Spinal cord (tissue), 10 donors: Measurements from ENCODE around the gene SCARF2. TPM values are rescaled to one million over a fixed set of nuclear protein-coding genes. Genes with fewer than 3 reads are reported as not detected.

Experiments used
- DNase-seq, 6 donors: peaks; one replicate each; pipeline versions ENCODE4 v3.0.0 to v3.0.0-alpha.2; 2013 to 2015; ENCODE audit warnings: low spot score in 6 of 6, low read depth in 4 of 6
- H3K27ac ChIP-seq: one replicate; pipeline ENCODE4 v1.5.1; 2013; ENCODE audit warnings: low read depth, low read length, control low read depth
- H3K27me3 ChIP-seq: one replicate; pipeline ENCODE4 v1.6.1; 2013; ENCODE audit warnings: low read length; ENCODE audit not compliant: control insufficient read depth, insufficient read depth
- H3K36me3 ChIP-seq: one replicate; pipeline ENCODE4 v1.6.1; 2013; ENCODE audit warnings: low read length; ENCODE audit not compliant: control insufficient read depth, insufficient read depth
- H3K4me1 ChIP-seq: one replicate; pipeline ENCODE4 v1.6.1; 2013; ENCODE audit warnings: low read length; ENCODE audit not compliant: control insufficient read depth, insufficient read depth
- H3K4me3 ChIP-seq: one replicate; pipeline ENCODE4 v1.5.1; 2013; ENCODE audit warnings: low read depth, low read length, control low read depth
- H3K9me3 ChIP-seq: one replicate; pipeline ENCODE4 v1.6.1; 2013; ENCODE audit warnings: low read length; ENCODE audit not compliant: control insufficient read depth, insufficient read depth
- WGBS: methylation state at CpG from one replicate; pipeline ENCODE4 v1.1.5; 2013; ENCODE audit warnings: missing lambda C conversion rate; ENCODE audit not compliant: insufficient coverage; 5-methylcytosine and 5-hydroxymethylcytosine counted together
- polyA plus RNA-seq, 2 donors: library from polyadenylated mRNA; unstranded; fragments of 120-200 nt; gene quantifications; one replicate each; pipeline ENCODE4 v1.2.1, GENCODE V29; 2013; ENCODE audit not compliant: insufficient read length in 2 of 2
- total RNA-seq, 2 donors: library from RNA; depleted of rRNA in 1 of 2; stranded (reverse); fragments of 120-200 nt in 1 of 2; fragments of >200 nt in 1 of 2; gene quantifications; one replicate each; pipeline versions ENCODE4 v1.2.3 to v1.2.4, GENCODE V29; 2013 to 2014
- donor health status: healthy.

The SCARF2 gene
- total and polyA plus RNA-seq, 4 donors: 5.7 to 21.8 (median 12.9) TPM

GRCh38 chr22:20435436-20436306 lies 2.0 kb downstream of the SCARF2 start:
- Histone ChIP-seq H3K9me3 (no peaks in the 10 kb centered on the region), H3K4me1 (peaks cover 53% of the 10 kb centered on the region), H3K27me3 (peaks cover 33% of the 10 kb centered on the region), H3K4me3 (peak overlapping the region; percentile 35), H3K27ac (no peak overlapping the region), H3K36me3 (peaks cover 24% of the 10 kb centered on the region)
- 65% methylated on average over 10 of the region's 11 CpGs for WGBS
- no peak for DNase-seq

- H3K36me3 ChIP-seq: peaks cover 20% of the 10 kb centered on the region
- DNase-seq: no peak
- H3K9me3 ChIP-seq: no peaks in the 10 kb centered on the region
- H3K27me3 ChIP-seq: peaks cover 42% of the 10 kb centered on the region
- 98% methylated on average over 3 of the region's 3 CpGs for WGBS
- no peak overlapping the region for H3K27ac ChIP-seq
- H3K4me3 ChIP-seq: no peak overlapping the region
- H3K4me1 ChIP-seq: peaks cover 62% of the 10 kb centered on the region
These were observed 2.9 kb downstream of the SCARF2 start for GRCh38 chr22:20434773-20435172.

DNA sequence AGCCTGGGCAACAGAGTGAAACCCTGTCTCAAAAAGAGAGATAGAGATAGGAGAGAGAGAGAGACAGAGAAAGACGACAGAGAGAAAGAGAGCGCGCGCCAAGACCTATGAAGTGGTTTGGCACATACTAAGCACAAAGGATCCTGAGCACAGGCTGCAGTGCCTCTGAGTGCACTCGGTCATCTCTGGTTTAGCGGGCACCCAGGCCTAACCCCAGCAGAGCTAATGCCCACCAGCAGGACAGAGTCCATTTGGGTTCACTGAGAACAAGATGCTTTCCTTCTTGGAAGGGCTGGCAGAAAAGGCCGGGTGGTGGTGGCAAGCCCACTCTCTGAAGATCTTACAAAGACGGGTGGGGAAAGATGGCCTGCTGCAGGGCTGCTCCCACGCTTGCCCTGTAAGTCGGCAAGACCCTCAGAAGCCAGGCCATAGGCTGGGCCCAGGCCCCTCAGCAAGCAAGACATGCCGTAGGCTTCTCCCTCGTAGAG lies 3.3 kb downstream of the SCARF2 start:
- Histone ChIP-seq H3K4me3 (no peak overlapping the region), H3K36me3 (peaks cover 20% of the 10 kb centered on the region), H3K27ac (no peak overlapping the region), H3K27me3 (peaks cover 46% of the 10 kb centered on the region), H3K4me1 (peaks cover 67% of the 10 kb centered on the region), H3K9me3 (no peaks in the 10 kb centered on the region)
- no peak for DNase-seq
- 93% methylated on average over 12 of the region's 12 CpGs for WGBS

- H3K9me3 ChIP-seq: no peaks in the 10 kb centered on the region
- peaks cover 67% of the 10 kb centered on the region for H3K4me1 ChIP-seq
- H3K4me3 ChIP-seq: no peak overlapping the region
- H3K27ac ChIP-seq: no peak overlapping the region
- peaks cover 47% of the 10 kb centered on the region for H3K27me3 ChIP-seq
- 83% methylated on average over 4 of the region's 4 CpGs for WGBS
- DNase-seq: no peak
- peaks cover 20% of the 10 kb centered on the region for H3K36me3 ChIP-seq
These were observed 3.9 kb downstream of the SCARF2 start for GRCh38 chr22:20433686-20434241.

DNA sequence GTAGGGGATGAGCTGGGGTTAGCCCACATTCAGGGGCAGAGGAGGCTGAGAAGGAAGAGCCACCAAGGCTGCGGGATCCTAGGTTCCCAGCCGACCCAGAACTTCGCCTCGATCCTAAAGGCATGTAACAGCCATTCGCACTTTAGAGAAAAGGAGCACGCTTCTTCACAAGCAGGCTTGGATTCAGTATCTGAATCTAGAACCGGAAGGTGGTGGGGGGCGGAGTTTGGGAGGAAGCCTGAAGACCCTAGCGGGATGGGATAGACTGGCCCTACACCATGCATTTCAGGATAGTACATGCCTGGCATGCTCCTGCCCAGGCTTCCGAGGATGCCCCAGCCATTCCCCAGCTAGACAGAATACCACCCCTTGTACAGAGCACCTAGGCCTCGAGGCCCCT lies 4.4 kb downstream of the SCARF2 start:
- Histone ChIP-seq H3K36me3 (peaks cover 21% of the 10 kb centered on the region), H3K4me1 (peaks cover 64% of the 10 kb centered on the region), H3K27ac (no peak overlapping the region), H3K4me3 (no peak overlapping the region), H3K27me3 (peaks cover 47% of the 10 kb centered on the region), H3K9me3 (no peaks in the 10 kb centered on the region)
- no peak for DNase-seq
- 90% methylated on average over 8 of the region's 11 CpGs for WGBS

GRCh38 chr22:20432244-20432686 lies 5.4 kb downstream of the SCARF2 start:
- Histone ChIP-seq H3K27ac (no peak overlapping the region), H3K36me3 (peaks cover 29% of the 10 kb centered on the region), H3K4me1 (peaks cover 58% of the 10 kb centered on the region), H3K9me3 (no peaks in the 10 kb centered on the region), H3K27me3 (peaks cover 45% of the 10 kb centered on the region), H3K4me3 (no peak overlapping the region)
- no peak for DNase-seq
- 73% methylated on average over 3 of the region's 3 CpGs for WGBS

DNA sequence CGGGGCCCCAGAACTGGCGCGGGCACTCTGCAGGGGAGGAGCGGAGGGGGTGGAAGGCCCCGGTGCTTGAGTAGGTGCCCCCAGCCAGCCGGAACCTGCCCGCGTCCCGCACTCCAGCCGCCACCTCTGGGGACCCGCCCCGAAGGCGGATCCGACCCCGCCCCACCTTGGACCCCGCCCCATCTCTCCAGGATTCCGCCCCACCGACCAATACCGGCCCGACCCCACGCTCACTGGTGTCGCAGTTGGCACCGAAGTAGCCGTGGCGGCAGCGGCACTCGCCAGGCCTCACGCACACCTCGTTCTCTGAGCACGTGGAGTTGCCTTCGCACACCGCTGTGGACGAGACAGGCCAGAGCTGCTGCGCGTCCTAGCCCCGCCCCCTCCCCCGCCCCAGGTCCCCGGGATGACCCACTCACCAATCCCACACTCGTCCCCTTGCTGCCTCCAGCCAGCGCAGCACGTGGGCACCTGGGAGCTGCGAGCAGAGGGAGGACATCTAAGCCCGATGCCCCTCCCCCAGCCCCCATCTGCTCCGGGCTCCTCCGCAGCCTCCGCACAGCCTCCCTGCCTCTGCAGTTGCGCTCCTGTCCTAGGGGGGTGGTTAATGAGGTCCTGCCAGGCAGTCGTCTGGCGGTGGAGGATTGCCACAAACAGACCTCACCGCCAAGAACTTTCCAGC lies 6.0 kb downstream of the SCARF2 start:
- Histone ChIP-seq H3K4me3 (no peak overlapping the region), H3K4me1 (peaks cover 52% of the 10 kb centered on the region), H3K9me3 (no peaks in the 10 kb centered on the region), H3K27ac (no peak overlapping the region), H3K27me3 (peaks cover 39% of the 10 kb centered on the region), H3K36me3 (peaks cover 33% of the 10 kb centered on the region)
- WGBS: 13% methylated on average over 40 of the region's 50 CpGs
- DNase-seq: no peak

- peaks cover 40% of the 10 kb centered on the region for H3K27me3 ChIP-seq
- H3K27ac ChIP-seq: no peak overlapping the region
- peak in 2 of 6 donors; percentile 82 to 85 for DNase-seq
- H3K4me1 ChIP-seq: peaks cover 53% of the 10 kb centered on the region
- 3% methylated on average over 90 of the region's 94 CpGs for WGBS
- peak overlapping the region; percentile 18 for H3K4me3 ChIP-seq
- peaks cover 40% of the 10 kb centered on the region for H3K36me3 ChIP-seq
- H3K9me3 ChIP-seq: no peaks in the 10 kb centered on the region
These were observed 6.7 kb downstream of the SCARF2 start for GRCh38 chr22:20430720-20431510.
